ENCODE results near the gene TAF5L. TPM values are rescaled to one million over a fixed set of nuclear protein-coding genes. Genes with fewer than 3 reads are reported as not detected.

TAF5L gene
- total and polyA plus RNA-seq, 2 of the 13 experiments (the other 11 are each of a cell fraction or from before 2014, with no cell fraction given): 10.8 to 18.2 TPM

- peak; percentile 94 for TF ChIP-seq ZNF687 (CRISPR knock-in tag; IDR thresholded peaks at IDR 0.05)
- TF ChIP-seq ZNF136 (CRISPR knock-in tag; IDR thresholded peaks at IDR 0.05; ENCODE audit: low read depth): peak; percentile 95; the same call in 1 of the 2 replicates
- TF ChIP-seq DR1 (CRISPR knock-in tag; IDR thresholded peaks at IDR 0.05): peak; percentile 76; the same call in 1 of the 2 replicates
- TF ChIP-seq ZNF333 (CRISPR knock-in tag; IDR thresholded peaks at IDR 0.05; ENCODE audit: borderline replicate concordance): peak; percentile 40; the same call in 1 of the 2 replicates
- TF ChIP-seq ARID4A (CRISPR knock-in tag; IDR thresholded peaks at IDR 0.05; ENCODE audit: borderline replicate concordance): peak; percentile 98
- peak; percentile 81 for TF ChIP-seq ISL2 (CRISPR knock-in tag; IDR thresholded peaks at IDR 0.05)
- TF ChIP-seq NFKB2 (CRISPR knock-in tag; IDR thresholded peaks at IDR 0.05; ENCODE audit: borderline replicate concordance): peak; percentile 56; the same call in 1 of the 2 replicates
- peak; percentile 44; the same call in 1 of the 2 replicates for TF ChIP-seq ZNF331 (CRISPR knock-in tag; IDR thresholded peaks at IDR 0.05)
- TF ChIP-seq ZNF326 (CRISPR knock-in tag; IDR thresholded peaks at IDR 0.05; ENCODE audit: borderline replicate concordance): no peak
- TF ChIP-seq, protein P1, sequence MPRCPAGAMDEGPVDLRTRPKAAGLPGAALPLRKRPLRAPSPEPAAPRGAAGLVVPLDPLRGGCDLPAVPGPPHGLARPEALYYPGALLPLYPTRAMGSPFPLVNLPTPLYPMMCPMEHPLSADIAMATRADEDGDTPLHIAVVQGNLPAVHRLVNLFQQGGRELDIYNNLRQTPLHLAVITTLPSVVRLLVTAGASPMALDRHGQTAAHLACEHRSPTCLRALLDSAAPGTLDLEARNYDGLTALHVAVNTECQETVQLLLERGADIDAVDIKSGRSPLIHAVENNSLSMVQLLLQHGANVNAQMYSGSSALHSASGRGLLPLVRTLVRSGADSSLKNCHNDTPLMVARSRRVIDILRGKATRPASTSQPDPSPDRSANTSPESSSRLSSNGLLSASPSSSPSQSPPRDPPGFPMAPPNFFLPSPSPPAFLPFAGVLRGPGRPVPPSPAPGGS (CRISPR knock-in tag; IDR thresholded peaks at IDR 0.05): peak; percentile 74; the same call in 1 of the 2 replicates
- TF ChIP-seq ATF6 (CRISPR knock-in tag; conservative IDR thresholded peaks at IDR 0.05): no peak
- peak; percentile 89 for TF ChIP-seq KDM3A (CRISPR knock-in tag; IDR thresholded peaks at IDR 0.05; ENCODE audit: low read depth)
- peak; percentile 74; the same call in 1 of the 2 replicates for TF ChIP-seq KDM5B (CRISPR knock-in tag; IDR thresholded peaks at IDR 0.05; ENCODE audit: borderline replicate concordance)
- peak; percentile 83; the same call in 1 of the 2 replicates for TF ChIP-seq CCDC6 (CRISPR knock-in tag; IDR thresholded peaks at IDR 0.05)
- no peak; the same call in 1 of the 2 replicates for TF ChIP-seq JUNB (CRISPR knock-in tag; IDR thresholded peaks at IDR 0.05; ENCODE audit: borderline replicate concordance)
- TF ChIP-seq ZBTB38 (CRISPR knock-in tag; IDR thresholded peaks at IDR 0.05): peak; percentile 32; the same call in 1 of the 2 replicates
These were observed 67.2 kb downstream of the TAF5L start, which contains the start of gene ABCB10 (continued) for GRCh38 chr1:229558460-229559335.
